NCI-H2227 (cell line): ENCODE data around the gene MEPCE.
"Not testable (repeated sequence)": the region's sequence is repeated elsewhere in the genome, so short reads cannot be mapped to it uniquely, and the experiment has no call there.

Experiments
- DNase-seq: peaks from one replicate; lab custom pipeline; 2025; ENCODE audit not compliant: unreplicated experiment; lab: John Stamatoyannopoulos, UW

The MEPCE gene

DNA sequence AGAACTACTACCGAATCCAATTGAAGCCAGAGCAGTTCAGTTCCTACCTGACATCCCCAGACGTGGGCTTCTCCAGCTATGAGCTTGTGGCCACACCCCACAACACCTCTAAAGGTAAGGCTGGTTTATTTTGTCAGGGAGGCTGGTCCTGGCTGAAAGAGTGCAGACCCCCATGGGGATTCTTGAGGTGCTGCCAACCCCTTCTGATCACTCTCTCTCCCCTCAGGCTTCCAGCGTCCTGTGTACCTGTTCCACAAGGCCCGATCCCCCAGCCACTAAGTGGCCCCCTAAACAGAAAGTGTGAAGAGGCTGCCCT is 3.6 kb downstream of the MEPCE start:
- no peak for DNase-seq

DNA sequence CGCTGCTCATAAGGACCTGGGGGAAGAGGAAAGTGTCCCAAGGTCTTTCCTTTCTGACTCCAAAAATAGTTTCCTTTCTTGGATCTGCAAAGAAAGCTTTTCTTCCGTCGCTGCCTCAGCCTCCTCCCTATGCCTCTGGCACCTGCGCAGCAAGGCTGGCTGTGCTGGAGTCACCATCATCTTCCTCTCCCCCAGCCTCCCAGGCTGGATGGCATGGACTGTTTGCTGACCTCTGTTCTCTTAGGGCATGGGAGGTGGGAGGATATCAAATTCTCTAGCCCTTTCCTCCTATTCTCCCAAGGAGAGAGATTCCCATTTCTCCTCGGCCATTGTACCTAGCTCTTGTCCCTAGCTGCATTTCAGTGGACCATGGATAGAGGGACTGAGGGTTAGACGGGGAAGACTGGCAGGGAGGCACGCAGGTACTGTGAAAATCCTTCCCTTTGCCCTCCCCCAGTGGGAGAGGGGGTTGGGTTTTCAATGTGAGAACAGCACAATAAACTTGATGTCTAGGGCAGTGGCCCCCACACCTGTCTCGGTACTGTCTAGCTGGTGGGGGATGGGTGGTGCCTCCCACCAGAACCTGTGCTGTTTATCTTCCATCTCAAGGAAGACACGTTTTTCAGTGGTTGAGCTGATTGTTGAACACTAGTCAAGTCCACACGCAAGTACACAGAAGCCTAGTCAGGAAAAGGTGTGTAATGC is 4.1 kb downstream of the MEPCE start:
- no peak for DNase-seq

DNA sequence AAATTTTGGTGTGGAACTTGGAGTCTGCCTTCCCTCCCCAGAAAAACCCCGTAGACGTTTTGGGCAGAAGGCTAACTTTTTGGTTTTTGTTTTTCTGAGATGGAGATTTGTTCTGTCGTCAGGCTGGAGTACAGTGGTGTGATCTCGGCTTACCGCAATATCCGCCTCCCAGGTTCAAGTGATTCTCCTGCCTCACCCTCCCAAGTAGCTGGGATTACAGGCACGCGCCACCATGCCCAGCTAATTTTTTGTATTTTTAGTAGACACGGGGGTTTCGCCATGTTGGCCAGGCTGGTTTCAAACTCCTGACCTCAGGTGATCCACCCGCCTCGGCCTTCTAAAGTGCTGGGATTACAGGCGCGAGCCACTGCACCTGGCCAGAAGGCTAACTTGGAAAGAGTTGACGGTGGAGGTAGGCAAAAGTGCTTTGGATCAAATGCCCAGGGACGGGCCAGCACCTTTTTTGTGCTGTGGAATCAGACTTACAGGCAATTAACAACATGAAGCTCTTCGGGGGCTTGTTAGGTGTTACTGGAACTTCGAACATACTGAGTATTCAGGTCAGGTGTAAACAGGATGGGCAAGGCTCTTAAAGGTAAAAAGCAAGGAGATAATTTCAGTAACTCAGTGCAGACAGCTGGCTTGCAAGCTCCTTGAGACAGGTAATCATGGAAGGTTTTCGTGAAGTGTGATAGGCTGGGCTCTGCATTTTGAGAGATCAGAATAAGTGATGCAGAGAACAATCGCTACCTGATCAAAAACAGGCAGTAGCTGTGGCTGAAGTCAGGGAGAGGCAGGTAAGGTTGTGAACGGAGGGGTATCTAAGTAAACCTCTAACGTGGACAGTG is 4.9 kb downstream of the MEPCE start:
- DNase-seq, result no peak

DNA sequence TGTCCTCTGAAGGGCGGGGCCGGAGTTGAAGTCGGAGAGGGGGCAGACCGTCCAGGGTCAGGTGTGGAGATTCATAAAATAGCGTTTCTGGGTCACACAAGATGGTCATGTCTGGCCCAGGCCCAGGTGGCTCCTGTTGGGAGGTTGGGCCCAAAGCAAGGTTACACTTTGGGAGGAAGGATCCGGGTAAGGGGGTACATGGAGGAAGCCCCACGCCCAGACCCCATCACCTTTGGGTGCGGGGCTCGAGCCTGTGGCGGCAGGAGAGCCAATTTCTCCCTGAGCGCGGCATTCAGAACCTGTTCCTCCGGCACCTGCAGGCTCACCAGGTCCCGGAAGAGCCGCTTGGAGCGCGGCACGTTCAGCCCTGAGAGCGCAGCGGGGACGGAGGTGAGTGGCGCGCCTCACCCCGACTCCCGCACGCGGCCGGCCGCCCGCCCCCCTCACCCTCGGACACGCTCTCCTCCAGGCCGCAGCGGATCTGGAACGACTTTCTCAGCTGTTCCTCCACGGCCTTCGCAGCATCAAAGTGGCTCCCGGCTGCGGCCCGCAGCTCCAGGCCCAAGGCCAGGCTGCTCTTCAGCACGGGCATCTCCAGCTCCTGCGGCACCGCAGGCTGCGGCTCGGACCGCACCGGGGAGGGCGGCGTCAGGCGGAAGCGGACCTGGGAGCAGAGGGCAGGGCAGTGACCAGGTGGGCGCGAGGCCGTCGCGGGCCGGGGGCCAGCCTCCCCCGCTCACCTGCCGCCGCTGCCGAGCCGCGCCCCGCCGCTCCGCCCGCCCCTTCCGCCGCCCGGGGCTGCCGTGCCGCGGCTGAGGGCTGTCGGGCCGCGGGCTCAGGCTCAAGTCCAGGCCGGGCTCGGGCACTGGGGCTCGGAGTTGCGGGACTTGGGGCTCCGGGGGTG is 6.0 kb downstream of the MEPCE start:
- peak; percentile 68 for DNase-seq

DNA sequence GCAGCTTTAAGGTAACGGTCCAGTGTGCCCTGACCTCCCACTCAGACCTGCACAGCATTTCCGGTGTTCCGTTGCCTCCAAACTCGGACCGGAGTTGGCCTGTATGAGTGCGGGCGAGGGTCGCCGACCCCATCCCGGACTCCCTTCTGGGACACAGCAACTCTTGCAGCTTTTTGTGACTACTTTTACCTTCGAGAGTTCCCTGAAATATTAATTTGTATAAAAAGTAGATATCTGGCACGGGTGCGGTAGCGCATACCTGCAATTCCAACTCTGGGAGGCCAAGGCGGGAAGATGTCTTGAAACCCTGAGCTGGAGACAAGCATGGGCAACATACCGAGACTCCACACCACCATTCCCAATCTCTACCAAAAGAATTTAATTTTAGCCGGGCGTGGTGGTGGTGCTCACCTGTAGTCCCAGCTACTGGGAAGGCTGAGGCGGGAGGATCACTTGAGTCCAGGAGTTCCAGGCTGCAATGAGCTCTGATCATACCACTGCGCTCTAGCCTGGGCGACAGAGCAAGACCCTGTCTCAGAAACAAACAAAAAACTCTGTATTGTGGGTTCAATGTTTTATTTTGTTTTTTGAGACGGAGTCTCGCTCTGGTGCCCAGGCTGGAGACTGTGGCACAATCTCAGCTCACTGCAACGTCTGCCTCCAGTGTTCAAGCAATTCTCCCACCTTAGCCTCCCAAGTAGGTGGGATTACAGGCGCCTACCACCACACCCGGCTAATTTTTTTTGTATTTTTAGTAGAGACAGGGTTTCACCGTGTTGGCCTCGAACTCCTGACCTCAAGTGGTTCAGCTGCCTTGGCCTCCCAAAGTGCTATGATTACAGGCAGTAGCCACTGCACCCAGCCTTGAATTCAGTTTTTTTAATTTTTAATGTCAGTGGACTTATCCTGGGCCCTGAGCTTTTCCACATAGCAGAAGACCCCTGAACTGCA is 7.8 kb downstream of the MEPCE start:
- no peak for DNase-seq

DNA sequence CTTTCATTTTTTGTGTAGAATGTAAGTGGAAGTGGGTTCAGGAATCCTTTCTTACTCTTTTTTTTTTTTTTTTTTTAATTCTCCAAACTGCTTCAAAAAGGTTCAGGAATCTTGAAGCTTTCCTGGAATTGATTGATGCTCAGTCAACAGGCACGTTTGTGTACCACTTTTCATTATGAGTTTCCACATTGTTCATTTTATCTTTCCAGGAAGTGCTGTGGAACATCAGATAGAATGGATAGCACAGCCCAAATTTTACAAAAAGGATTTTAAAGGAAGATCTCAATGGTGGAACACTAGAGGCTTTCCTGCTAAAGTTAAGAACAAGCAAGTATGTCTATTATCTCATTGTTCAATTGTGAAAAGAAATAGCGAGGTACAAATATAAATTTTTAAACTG is 8.5 kb downstream of the MEPCE start:
- no peak for DNase-seq

DNA sequence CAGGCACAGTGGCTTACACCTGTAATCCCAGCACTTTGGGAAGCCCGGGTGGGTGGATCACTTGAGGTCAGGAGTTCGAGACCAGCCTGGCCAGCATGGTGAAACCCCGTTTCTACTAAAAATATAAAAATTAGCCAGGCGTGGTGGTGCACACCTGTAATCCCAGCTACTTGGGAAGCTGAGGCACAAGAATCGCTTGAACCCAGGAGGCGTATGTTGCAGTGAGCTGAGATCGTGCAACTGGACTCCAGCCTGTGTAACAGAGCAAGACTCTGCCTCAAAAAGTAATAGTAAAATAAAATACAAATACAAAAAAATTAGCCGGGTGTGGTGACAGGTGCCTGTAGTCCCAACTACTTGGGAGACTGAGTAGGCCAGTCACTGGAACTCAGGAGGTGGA is 9.1 kb downstream of the MEPCE start:
- DNase-seq, result not testable (repeated sequence)

DNA sequence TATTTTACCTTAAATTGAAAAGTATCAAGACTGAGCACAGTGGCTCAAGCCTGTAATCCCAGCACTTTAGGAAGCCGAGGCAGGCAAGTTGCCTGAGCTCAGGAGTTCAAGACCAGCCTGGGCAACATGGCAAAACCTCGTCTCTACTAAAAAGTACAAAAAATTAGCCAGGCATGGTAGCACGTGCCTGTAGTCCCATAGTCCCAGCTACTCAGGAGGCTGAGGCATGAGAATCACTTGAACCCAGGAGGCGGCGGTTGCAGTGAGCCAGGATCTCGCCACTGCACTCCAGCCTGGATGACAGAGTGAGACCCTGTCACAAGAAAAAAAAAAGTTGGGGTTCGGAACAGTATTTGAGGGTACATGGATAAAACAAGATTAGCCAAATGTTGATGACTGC is 9.6 kb downstream of the MEPCE start:
- not testable (repeated sequence) for DNase-seq

DNA sequence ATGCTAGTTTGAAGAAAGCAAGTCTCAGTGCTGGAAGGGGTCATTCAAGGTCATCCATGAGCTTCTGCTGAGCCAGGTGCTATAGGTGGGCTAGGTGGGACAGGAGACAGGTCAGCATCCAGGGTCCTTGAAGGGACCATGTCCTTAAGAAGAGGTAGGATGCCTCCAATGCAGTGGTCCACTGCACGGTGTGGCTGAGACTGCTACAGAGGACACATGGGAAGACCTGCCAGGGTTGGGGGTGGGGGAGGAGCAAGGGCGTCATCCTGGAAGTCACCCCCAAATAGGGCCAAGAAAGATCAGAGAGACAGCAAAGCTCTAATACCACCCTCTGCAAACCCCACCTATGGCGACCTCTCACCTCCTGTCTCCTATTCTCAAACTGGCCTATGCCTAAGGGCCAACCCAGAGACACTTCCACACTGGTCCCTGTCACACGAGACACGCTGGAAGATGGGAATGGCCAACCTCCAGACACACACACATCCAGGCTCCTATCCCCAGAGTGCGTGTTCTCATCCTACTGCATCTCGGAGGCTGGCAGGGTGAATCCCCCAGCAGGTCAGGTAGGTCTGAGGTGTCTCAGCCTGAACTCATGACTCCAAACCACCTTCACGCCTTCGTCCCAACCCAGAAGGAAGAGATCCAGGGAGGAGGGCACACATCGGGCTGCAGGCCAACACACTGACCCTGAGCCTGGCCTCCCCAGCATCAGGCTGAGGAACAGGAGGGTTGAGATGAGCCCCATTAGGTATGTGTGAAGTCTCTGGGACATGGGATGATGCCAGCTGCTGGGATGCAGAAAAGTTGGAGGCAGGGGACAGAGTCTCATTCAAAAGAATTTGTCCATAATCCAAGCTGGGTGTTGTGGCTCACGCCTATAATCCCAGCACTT is 12.3 kb downstream of the MEPCE start:
- DNase-seq, result no peak

DNA sequence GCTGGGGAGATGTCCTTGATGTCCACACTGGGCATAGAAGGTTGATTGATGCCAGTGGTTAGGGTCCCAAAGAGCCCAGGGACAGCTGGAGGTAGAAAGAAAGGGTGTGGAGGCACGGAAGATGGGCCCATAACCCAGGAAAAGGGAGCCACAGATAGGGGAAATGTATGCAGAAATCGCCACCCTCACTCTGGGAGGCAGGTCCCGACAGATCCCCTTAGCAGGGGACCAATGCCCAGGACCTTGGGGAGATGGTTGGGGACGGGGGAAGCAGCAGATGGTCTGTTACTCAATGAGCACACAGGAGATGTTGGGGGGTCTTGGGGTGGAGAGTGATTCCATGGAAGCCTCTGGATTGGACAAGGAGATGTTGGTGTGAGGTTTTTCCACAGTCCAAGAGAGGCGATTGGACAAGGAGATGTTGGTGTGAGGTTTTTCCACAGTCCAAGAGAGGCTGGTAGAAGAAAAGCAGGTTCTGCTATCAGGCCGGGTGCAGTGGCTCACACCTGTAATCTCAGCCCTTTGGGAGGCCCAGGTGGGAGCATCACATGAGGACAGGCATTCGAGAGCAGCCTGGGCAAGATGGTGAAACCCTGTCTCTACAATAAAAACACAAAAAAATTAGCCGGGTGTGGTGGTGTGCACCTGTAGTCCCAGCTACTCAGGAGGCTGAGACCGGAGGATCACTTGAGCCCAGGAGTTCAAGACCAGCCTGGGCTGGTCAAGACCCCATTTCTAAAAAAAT is 13.6 kb downstream of the MEPCE start:
- no peak for DNase-seq

DNA sequence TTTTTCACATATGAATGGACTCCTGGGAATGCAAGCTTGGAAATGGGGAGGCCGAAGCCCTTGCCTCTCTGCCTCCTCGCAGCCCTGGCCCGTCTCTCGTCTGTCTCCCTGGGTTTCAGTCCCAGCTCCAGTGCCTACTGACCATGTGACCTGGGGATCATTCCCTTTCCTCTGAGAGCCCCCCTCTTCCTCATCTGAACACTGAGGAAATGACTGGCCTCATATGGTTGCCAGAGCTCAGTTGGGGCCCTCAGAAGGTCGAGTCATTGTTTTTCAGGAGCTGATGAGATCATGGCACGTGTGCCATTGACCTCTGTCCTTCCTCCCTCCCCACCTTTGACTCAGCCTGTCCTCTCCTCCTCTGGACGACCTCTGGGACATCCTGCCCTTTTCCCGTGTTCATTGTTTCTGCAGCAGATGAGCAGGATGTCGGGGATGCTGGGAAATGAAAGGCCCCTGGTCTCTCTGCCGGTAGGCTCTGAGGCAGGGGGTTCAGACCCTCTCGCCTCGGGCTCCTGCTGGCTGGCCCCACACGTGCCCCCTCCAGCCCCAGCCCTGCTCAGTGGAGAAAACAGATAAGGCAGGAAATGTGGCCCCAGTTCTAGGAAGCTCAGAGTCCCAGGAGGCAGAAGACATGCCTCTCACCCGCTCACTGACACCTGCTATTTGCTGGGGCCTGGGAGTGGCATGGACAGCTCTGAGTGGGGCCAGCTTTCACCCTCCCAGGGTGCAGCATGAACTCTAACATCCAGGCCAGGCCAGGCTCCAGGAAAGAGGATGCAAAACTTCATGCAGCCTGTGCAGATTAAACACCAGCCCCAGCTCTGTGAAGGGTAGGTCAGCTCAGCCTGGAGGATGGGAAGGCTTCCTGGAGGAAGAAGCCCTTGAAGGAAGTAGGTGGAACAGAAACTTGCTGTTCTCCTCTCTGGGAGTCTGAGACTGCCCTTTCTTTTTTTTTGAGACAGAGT is 15.0 kb downstream of the MEPCE start:
- no peak for DNase-seq

DNA sequence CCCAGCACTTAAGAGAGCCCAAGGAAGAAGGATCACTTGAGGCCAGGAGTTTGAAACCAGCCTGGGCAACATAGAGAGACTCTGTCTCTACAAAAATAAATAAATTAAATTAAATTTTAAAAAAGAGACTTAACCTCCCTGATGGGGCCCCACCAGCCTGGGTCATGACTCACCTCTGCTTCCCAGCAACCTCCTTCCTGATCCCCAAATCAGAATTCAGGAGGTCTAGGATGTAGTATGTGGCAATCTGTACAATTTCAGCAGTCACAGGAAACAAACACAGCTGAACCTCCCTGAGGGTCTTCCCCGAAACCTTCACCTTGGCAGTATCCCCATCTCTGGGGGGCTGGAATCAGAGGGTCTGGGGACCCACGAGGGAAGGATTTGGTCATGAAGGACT is 16.4 kb downstream of the MEPCE start:
- no peak for DNase-seq

DNA sequence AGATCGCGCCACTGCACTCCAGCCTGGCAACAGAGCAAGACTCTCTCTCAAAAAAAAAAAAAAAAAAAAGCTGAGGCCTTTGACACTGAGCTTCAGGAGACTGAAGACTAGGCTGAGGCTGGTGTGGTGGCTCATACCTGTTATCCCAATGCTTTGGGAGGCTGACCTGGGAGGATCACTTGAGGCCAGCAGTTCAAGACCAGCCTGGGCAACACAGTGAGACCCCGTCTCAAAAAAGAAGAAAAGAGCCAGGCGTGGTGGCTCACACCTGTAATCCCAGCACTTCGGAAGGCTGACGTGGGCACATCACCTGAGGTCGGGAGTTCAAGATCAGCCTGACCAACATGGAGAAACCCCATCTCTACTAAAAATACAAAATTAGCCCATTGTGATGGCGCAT is 17.7 kb downstream of the MEPCE start:
- not testable (repeated sequence) for DNase-seq

DNA sequence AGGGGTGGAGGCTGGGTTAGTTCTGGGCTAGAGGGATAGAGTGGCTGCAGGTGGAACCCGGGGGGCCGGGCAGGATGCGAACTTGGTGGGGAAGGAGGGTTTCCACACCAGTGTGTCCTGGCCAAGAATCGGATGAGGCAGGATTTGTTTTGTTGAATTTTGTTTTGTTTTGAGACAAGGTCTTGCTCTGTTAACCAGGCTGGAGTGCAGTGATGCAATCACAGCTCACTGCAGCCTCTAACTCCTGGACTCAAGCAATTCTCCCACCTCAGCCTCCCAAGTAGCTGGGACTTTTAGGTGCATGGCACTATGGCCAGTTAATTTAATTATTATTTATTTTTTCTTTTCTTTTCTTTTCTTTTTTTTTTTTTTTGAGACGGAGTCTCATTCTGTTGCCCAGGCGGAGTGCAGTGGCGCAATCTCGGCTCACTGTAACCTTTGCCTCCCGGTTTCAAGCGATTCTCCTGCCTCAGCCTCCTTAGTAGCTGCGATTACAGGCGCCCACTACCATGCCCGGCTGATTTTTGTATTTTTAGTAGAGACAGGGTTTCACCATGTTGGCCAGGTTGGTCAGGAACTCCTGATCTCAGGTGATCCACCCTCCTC is 19.7 kb downstream of the MEPCE start:
- DNase-seq, result no peak

DNA sequence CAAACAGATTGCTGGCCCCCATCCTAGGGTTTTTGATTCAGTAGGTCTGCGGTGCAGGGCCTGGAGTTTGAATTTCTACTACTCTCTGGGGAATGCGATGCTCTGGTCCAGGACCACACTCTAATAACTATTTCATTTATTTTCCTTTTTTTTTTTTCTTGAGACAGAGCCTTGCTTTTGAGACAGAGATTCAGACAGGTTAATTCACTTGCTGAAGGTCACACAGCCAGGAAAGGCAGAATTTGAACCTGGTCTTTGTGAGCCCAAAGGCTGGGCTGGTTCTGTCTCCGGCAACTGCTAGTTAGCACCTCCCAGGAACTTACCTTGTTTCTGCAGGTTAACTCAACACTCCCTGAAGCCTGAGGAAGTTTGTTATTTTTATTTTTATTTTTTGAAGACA is 22.9 kb downstream of the MEPCE start:
- DNase-seq, result no peak

DNA sequence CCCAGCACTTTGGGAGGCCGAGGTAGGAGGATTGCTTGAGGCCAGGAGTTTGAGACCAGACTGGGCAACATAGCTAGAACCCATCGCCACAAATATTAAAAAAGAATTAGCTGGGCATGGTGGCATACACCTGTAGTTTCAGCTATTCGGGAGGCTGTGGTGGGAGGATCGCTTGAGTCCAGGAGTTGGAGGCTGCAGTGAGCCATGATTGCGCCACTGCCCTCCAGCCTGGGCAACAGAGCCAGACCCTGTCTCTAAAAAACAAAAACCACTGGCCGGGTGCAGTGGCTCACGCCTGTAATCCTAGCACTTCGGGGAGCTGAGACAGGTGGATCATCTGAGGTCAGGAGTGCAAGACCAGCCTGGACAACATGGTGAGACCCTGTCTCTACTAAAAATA is 24.2 kb downstream of the MEPCE start:
- not testable (repeated sequence) for DNase-seq

DNA sequence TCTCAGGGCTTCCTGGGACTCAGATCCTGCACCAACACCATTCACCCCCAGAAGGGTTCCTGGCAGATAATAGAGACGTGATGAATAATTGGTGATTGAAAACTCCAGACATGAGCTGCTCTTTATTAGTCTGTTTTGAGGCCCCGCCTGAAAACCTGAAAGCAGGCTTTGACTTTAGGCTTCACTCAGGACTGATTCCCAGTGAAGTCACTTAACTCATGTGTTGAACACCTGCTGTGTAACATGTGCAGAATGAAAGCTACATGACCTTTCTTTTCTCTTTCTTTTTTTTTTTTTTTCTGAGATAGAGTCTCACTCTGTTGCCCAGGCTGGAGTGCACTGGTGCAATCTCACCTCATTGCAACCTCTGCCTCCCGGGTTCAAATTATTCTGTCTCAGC is 25.6 kb downstream of the MEPCE start:
- DNase-seq, result no peak
